OCI-LY7 (cell line): Measurements from ENCODE around the gene GRK6. TPM values are rescaled to one million over a fixed set of nuclear protein-coding genes. Genes with fewer than 3 reads are reported as not detected.
A peak's percentile ranks its signal among the peaks of the same experiment; 100 is the strongest.

Experiments used
- BruUV-seq: library from RNA; stranded (reverse); fragments of 400-500 nt; replicated peaks from 2 replicates; lab custom pipeline; 2021; lab: Mats Ljungman, UMichigan
- CTCF ChIA-PET: fragments of 300-600 bp; sonication (Branson Sonifier 250); formaldehyde crosslinking; loops from one replicate; lab custom pipeline; 2022; ENCODE audit warnings: antibody characterized with exemption; ENCODE audit not compliant: unreplicated experiment; lab: Charles Lee
- POLR2A ChIA-PET: fragments of 300-600 bp; sonication (Branson Sonifier 250); formaldehyde crosslinking; loops from one replicate; lab custom pipeline; 2022; ENCODE audit warnings: antibody characterized with exemption; lab: Charles Lee
- DNase-seq: peaks from one replicate; pipeline ENCODE4 v3.0.0-alpha.2; 2015; ENCODE audit warnings: low spot score
- H2AFZ ChIP-seq: fragments of 200-600 bp; sonication (generic), shearing (Covaris generic); 2 replicates; pipeline ENCODE4 v1.6.1; 2014; ENCODE audit warnings: mild to moderate bottlenecking, antibody characterized with exemption, low read length, moderate library complexity
- H3K27ac ChIP-seq: fragments of 200-600 bp; sonication (generic); 2 replicates; pipeline ENCODE4 v1.5.1; 2014; ENCODE audit warnings: mixed run types, low read depth, mild to moderate bottlenecking, moderate library complexity, low read length, inconsistent platforms; ENCODE audit not compliant: poor library complexity, severe bottlenecking
- H3K36me3 ChIP-seq: fragments of 200-600 bp; sonication (generic); 2 replicates; pipeline ENCODE4 v1.6.1; 2014; ENCODE audit warnings: mild to moderate bottlenecking, antibody characterized with exemption, low read length, moderate library complexity, mixed read lengths; ENCODE audit not compliant: insufficient read depth
- H3K4me1 ChIP-seq: fragments of 200-600 bp; sonication (generic); 2 replicates; pipeline ENCODE4 v1.5.1; 2014; ENCODE audit warnings: mild to moderate bottlenecking, low read length; ENCODE audit not compliant: insufficient read depth, poor library complexity, severe bottlenecking
- H3K4me2 ChIP-seq: fragments of 200-600 bp; sonication (generic); 2 replicates; pipeline ENCODE4 v1.6.1; 2014; ENCODE audit warnings: mild to moderate bottlenecking, low read length
- H3K4me3 ChIP-seq: fragments of 200-600 bp; sonication (generic); 2 replicates; pipeline ENCODE4 v1.5.1; 2014; ENCODE audit warnings: mild to moderate bottlenecking, low read depth, low read length; ENCODE audit not compliant: poor library complexity, severe bottlenecking
- H3K79me2 ChIP-seq: fragments of 200-600 bp; sonication (generic); 2 replicates; pipeline ENCODE4 v1.6.1; 2016; ENCODE audit warnings: low read depth, mild to moderate bottlenecking, low read length, moderate library complexity, mixed read lengths; ENCODE audit not compliant: insufficient read depth
- H3K9me2 ChIP-seq: fragments of 200-600 bp; sonication (generic); 2 replicates; pipeline ENCODE4 v1.6.1; 2016; ENCODE audit warnings: mild to moderate bottlenecking, low read length, mixed read lengths; ENCODE audit not compliant: insufficient read depth
- H3K9me3 ChIP-seq: fragments of 200-600 bp; sonication (generic); 2 replicates; pipeline ENCODE4 v1.6.1; 2014; ENCODE audit warnings: mild to moderate bottlenecking, mixed run types, low read length, mixed read lengths
- H4K20me1 ChIP-seq: fragments of 200-600 bp; sonication (generic); 2 replicates; pipeline ENCODE4 v1.6.1; 2014; ENCODE audit warnings: mild to moderate bottlenecking, antibody characterized with exemption, low read length, moderate library complexity, mixed read lengths; ENCODE audit not compliant: insufficient read depth
- CTCF ChIP-seq: fragments of 200-600 bp; sonication (generic); conservative IDR thresholded peaks from 2 replicates; pipeline ENCODE4 v1.5.1; 2014; ENCODE audit warnings: mild to moderate bottlenecking, antibody characterized with exemption, low read length, moderate library complexity, mixed read lengths
- EZH2phosphoT487 ChIP-seq: fragments of 200-600 bp; sonication (generic); IDR thresholded peaks from 2 replicates; pipeline ENCODE4 v1.6.1; 2018; ENCODE audit warnings: low read depth, borderline replicate concordance, mild to moderate bottlenecking, mixed run types, antibody characterized with exemption, low read length, moderate library complexity, mixed read lengths
- intact Hi-C: fragments of 100-400 bp; cut with micrococcal nuclease; formaldehyde crosslinking; loops from one replicate; pipeline ENCODE4 v1.10.0; 2022; ENCODE audit not compliant: unreplicated experiment
- total RNA-seq, 2 experiments: library from RNA; depleted of rRNA in 1 of 2; stranded (reverse); fragments of >200 nt in 1 of 2; shearing (Covaris generic) in 1 of 2; gene quantifications; 2 replicates each; pipeline ENCODE4 v1.2.3, GENCODE V29; 2014 to 2022

The GRK6 gene
- total RNA-seq, 2 experiments from 2014 or later, result 46.2 to 99.4 TPM

- H3K4me3 ChIP-seq, result no peak overlapping the region
- no TSS peak for BruUV-seq
- H3K79me2 ChIP-seq, result no peaks in the 10 kb centered on the region
- intact Hi-C loops, result no loop called here
- H3K36me3 ChIP-seq, result peaks cover 12% of the 10 kb centered on the region; the same call in 1 of the 2 replicates
- H2AFZ ChIP-seq, result no peak overlapping the region
- peak; percentile 69 for DNase-seq
- no peaks in the 10 kb centered on the region for H3K9me3 ChIP-seq
- H4K20me1 ChIP-seq, result no peaks in the 10 kb centered on the region
- TF ChIP-seq EZH2phosphoT487 (no peak), CTCF (peak; percentile 75)
- no peak overlapping the region for H3K27ac ChIP-seq
- peak overlapping the region; percentile 49; the same call in 1 of the 2 replicates for H3K4me2 ChIP-seq
- H3K4me1 ChIP-seq, result peaks cover 23% of the 10 kb centered on the region
- ChIA-PET POLR2A (interaction anchor here (0.5 kb wide), 1 partner anchor 314 kb away, joined by 3 read pairs; no protein-coding TSS in a partner anchor), CTCF (interaction anchor here (0.5 kb wide), 1 partner anchor 506 kb away, joined by 3 read pairs; no protein-coding TSS in a partner anchor)
- H3K9me2 ChIP-seq, result no peaks in the 10 kb centered on the region
Measured at GRCh38 chr5:177489119-177489716, 62.7 kb downstream of the GRK6 start.

GRCh38 chr5:177490311-177490991 is 64.0 kb downstream of the GRK6 start:
- no peak for DNase-seq
- H3K27ac ChIP-seq, result no peak overlapping the region
- no peaks in the 10 kb centered on the region for H3K9me2 ChIP-seq
- no peak overlapping the region for H3K4me3 ChIP-seq
- no peak overlapping the region for H2AFZ ChIP-seq
- ChIA-PET POLR2A (interaction anchor here (0.6 kb wide), 1 partner anchor 717 kb away, joined by 3 read pairs; no protein-coding TSS in a partner anchor), CTCF (no interaction called here)
- no peaks in the 10 kb centered on the region for H3K9me3 ChIP-seq
- no peaks in the 10 kb centered on the region for H4K20me1 ChIP-seq
- peak overlapping the region; percentile 49 for H3K4me2 ChIP-seq
- H3K79me2 ChIP-seq, result no peaks in the 10 kb centered on the region
- TF ChIP-seq CTCF (no peak), EZH2phosphoT487 (no peak)
- peaks cover 12% of the 10 kb centered on the region; the same call in 1 of the 2 replicates for H3K36me3 ChIP-seq
- intact Hi-C loops, result no loop called here
- H3K4me1 ChIP-seq, result peaks cover 35% of the 10 kb centered on the region
- no TSS peak for BruUV-seq
